Liver (tissue), 3 donors: Measurements from ENCODE around the gene DAPK3.

ENCODE experiments used
- GABPA ChIP-seq, 2 donors: IDR thresholded peaks in 1 of 2; conservative IDR thresholded peaks in 1 of 2; 2 replicates each; pipeline ENCODE4 v1.6.1; 2016; ENCODE audit warnings: antibody characterized with exemption in 2 of 2, mild to moderate bottlenecking in 1 of 2, moderate library complexity in 1 of 2
- JUND ChIP-seq, 2 donors: IDR thresholded peaks; 2 replicates each; pipeline ENCODE4 v1.6.1; 2016; ENCODE audit warnings: antibody characterized with exemption in 2 of 2
- RAD21 ChIP-seq, 2 donors: IDR thresholded peaks; 2 replicates each; pipeline ENCODE4 v1.6.1; 2016; ENCODE audit warnings: antibody characterized with exemption in 2 of 2, mild to moderate bottlenecking in 2 of 2
- RXRA ChIP-seq, 2 donors: IDR thresholded peaks; 2 replicates each; pipeline ENCODE4 v1.6.1; 2017 to 2018; ENCODE audit warnings: antibody characterized with exemption in 2 of 2, mild to moderate bottlenecking in 1 of 2
- SP1 ChIP-seq: IDR thresholded peaks from 2 replicates; pipeline ENCODE4 v1.6.1; 2018; ENCODE audit warnings: antibody characterized with exemption, mild to moderate bottlenecking
- TAF1 ChIP-seq: conservative IDR thresholded peaks from 2 replicates; pipeline ENCODE4 v1.6.1; 2016; ENCODE audit warnings: antibody characterized with exemption, mild to moderate bottlenecking
- TF ChIP-seq, protein P1 (sequence below): fragments of 150-350 bp; IDR thresholded peaks from 2 replicates; pipeline ENCODE4 v1.5.1; 2017; ENCODE audit warnings: improper control_type of control experiment, low read depth, low read length; ENCODE audit not compliant: missing input control
- TF ChIP-seq, protein P2 (sequence below): IDR thresholded peaks from 2 replicates; pipeline ENCODE4 v1.6.1; 2016; ENCODE audit warnings: antibody characterized with exemption
- TF ChIP-seq, protein P3 (sequence below): IDR thresholded peaks from 2 replicates; pipeline ENCODE4 v1.6.1; 2016; ENCODE audit warnings: antibody characterized with exemption
- TF ChIP-seq, protein P4 (sequence below): IDR thresholded peaks from 2 replicates; pipeline ENCODE4 v1.6.1; 2016; ENCODE audit warnings: antibody characterized with exemption
- TF ChIP-seq, protein P5 (sequence below): IDR thresholded peaks from 2 replicates; pipeline ENCODE4 v1.6.1; 2016; ENCODE audit warnings: antibody characterized with exemption, mild to moderate bottlenecking
- donor health status: healthy.
- donor health status: healthy.

DNA sequence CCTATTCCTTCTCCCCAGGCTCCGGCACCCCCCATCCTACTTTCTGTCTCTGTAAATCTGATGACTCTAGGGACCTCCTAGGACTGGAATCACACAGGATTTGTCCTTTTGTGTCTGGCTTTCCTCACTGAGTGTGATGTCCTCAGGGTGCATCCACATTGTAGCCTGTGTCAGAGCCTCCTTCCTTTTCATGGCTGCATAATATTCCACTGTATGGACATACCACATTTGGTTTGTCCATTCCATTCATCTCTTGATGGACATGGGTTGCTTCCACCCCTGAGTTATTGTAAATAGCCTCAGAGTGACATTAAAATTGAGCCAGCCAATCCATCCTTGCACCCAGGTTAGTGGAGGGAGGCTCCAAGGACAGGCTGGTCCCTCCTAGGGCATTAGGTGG lies 60.8 kb downstream of the DAPK3 start:
- TF ChIP-seq, protein P1, sequence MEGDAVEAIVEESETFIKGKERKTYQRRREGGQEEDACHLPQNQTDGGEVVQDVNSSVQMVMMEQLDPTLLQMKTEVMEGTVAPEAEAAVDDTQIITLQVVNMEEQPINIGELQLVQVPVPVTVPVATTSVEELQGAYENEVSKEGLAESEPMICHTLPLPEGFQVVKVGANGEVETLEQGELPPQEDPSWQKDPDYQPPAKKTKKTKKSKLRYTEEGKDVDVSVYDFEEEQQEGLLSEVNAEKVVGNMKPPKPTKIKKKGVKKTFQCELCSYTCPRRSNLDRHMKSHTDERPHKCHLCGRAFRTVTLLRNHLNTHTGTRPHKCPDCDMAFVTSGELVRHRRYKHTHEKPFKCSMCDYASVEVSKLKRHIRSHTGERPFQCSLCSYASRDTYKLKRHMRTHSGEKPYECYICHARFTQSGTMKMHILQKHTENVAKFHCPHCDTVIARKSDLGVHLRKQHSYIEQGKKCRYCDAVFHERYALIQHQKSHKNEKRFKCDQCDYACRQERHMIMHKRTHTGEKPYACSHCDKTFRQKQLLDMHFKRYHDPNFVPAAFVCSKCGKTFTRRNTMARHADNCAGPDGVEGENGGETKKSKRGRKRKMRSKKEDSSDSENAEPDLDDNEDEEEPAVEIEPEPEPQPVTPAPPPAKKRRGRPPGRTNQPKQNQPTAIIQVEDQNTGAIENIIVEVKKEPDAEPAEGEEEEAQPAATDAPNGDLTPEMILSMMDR = no peak
- TF ChIP-seq, protein P2, sequence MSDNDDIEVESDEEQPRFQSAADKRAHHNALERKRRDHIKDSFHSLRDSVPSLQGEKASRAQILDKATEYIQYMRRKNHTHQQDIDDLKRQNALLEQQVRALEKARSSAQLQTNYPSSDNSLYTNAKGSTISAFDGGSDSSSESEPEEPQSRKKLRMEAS = no peak
- TF ChIP-seq RAD21 (IDR thresholded peaks at IDR 0.05) (no peak), RXRA (IDR thresholded peaks at IDR 0.05) (no peak), SP1 (no peak), JUND (IDR thresholded peaks at IDR 0.05) (no peak), GABPA (IDR thresholded peaks at IDR 0.05 in 1 of 2, conservative IDR thresholded peaks at IDR 0.05 in 1 of 2) (no peak), TAF1 (no peak)
- TF ChIP-seq, protein P3, sequence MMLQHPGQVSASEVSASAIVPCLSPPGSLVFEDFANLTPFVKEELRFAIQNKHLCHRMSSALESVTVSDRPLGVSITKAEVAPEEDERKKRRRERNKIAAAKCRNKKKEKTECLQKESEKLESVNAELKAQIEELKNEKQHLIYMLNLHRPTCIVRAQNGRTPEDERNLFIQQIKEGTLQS = no peak
- TF ChIP-seq, protein P4, sequence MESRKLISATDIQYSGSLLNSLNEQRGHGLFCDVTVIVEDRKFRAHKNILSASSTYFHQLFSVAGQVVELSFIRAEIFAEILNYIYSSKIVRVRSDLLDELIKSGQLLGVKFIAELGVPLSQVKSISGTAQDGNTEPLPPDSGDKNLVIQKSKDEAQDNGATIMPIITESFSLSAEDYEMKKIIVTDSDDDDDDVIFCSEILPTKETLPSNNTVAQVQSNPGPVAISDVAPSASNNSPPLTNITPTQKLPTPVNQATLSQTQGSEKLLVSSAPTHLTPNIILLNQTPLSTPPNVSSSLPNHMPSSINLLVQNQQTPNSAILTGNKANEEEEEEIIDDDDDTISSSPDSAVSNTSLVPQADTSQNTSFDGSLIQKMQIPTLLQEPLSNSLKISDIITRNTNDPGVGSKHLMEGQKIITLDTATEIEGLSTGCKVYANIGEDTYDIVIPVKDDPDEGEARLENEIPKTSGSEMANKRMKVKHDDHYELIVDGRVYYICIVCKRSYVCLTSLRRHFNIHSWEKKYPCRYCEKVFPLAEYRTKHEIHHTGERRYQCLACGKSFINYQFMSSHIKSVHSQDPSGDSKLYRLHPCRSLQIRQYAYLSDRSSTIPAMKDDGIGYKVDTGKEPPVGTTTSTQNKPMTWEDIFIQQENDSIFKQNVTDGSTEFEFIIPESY = no peak
- TF ChIP-seq, protein P5, sequence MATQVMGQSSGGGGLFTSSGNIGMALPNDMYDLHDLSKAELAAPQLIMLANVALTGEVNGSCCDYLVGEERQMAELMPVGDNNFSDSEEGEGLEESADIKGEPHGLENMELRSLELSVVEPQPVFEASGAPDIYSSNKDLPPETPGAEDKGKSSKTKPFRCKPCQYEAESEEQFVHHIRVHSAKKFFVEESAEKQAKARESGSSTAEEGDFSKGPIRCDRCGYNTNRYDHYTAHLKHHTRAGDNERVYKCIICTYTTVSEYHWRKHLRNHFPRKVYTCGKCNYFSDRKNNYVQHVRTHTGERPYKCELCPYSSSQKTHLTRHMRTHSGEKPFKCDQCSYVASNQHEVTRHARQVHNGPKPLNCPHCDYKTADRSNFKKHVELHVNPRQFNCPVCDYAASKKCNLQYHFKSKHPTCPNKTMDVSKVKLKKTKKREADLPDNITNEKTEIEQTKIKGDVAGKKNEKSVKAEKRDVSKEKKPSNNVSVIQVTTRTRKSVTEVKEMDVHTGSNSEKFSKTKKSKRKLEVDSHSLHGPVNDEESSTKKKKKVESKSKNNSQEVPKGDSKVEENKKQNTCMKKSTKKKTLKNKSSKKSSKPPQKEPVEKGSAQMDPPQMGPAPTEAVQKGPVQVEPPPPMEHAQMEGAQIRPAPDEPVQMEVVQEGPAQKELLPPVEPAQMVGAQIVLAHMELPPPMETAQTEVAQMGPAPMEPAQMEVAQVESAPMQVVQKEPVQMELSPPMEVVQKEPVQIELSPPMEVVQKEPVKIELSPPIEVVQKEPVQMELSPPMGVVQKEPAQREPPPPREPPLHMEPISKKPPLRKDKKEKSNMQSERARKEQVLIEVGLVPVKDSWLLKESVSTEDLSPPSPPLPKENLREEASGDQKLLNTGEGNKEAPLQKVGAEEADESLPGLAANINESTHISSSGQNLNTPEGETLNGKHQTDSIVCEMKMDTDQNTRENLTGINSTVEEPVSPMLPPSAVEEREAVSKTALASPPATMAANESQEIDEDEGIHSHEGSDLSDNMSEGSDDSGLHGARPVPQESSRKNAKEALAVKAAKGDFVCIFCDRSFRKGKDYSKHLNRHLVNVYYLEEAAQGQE = no peak
